Adrenal gland (tissue), 5 donors: ENCODE measurements around the gene BBS9.

Experiments used
- CTCF ChIP-seq, 6 experiments: fragments of 450-650 bp in 4 of 6; fragments of 200-600 bp in 2 of 6; sonication (generic) in 1 of 6; IDR thresholded peaks; 1 replicate in 5 of 6; 2 replicates in 1 of 6; pipeline versions ENCODE4 v1.5.1 to v1.8.0; 2016 to 2021; ENCODE audit warnings: antibody characterized with exemption in 6 of 6, mild to moderate bottlenecking in 2 of 6, moderate library complexity in 1 of 6
- POLR2A ChIP-seq, 2 donors: fragments of 450-650 bp; IDR thresholded peaks; one replicate each; pipeline ENCODE4 v1.6.1; 2017; ENCODE audit warnings: antibody characterized with exemption in 2 of 2, mild to moderate bottlenecking in 2 of 2, moderate library complexity in 1 of 2
- donor health status: DM: no; HTN: no; CAD: no.

GRCh38 chr7:33212144-33212543 lies 82.8 kb downstream of the BBS9 start:
- no peak for TF ChIP-seq CTCF (IDR thresholded peaks at IDR 0.05)
- TF ChIP-seq POLR2A (IDR thresholded peaks at IDR 0.05): no peak
